ENCODE measurements around the gene RFC2.
"Not testable (repeated sequence)": the region's sequence is repeated elsewhere in the genome, so short reads cannot be mapped to it uniquely, and the experiment has no call there.

The RFC2 gene

DNA sequence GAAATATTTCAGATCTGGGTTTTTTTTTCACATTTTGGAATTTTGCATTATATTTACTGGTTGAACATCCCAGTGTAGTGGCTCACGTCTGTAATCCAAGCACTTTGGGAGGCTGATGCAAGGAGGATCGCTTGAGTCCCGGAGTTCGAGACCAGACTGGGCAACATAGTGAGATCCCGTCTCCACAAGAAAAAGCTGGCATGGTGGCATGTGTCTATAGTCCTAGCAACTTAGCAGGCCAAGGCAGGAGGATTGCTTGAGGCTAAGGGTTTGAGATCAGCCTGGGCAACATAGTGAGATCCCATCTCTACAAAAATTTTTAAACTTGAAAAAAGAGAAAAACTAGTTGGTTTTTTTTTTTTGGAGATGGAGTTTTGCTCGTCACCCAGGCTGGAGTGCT is 6.0 kb downstream of the RFC2 start:
- DNase-seq (ENCODE audit: low spot score): no peak

DNA sequence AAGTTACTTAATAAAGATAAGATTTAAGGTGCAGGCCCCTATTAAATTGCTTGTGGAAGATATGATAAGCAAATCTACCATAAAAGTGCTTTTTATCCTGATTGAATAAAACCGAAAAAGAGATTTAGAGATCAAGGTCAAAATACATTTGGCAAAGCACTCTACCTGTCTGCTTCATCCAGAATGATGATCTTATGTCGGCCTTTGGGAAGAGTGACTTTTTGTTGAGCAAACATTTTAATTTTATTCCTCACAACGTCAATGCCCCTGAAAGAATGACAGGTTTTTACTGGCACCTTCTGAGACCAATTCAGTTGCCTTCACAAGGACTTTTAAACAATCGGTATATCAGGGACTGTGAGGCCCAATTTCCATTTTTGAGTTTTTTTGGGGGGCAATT is 7.7 kb downstream of the RFC2 start:
- no peak for DNase-seq (ENCODE audit: low spot score)

DNA sequence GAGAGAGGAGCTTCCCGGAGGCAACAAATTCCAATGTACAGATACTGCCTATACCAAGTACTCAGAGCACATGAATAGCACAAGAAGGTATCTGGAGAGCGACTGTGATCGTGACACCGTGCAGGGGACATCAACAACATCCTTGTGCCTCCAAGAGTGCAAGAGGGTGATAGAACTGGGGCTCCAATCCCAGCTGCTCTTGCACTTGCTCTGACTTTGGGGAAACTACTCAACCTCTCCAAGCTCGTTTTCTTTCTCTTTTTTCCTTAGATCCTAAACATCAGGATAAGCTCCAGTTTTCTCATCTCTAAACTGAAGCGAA is 12.1 kb downstream of the RFC2 start:
- DNase-seq (ENCODE audit: low spot score): no peak

DNA sequence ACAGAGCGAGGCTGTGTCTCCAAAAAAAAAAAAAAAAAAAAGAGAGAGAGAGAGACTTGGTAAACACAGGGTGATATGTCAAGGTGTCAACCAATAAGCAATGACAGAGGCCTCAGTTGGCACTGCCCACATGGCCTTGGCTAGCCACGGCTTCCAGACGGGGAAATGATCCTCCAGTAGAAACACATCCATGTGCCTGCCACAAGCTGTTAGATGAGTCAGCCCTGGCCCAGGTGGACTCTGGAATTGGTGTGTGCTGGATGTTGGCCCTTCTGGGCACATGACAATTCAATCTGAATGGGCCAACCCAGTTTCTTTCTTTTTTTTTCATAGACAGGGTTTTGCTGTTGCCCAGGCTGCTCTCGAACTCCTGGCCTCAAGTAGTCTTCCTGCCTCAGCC is 13.7 kb downstream of the RFC2 start:
- no peak for DNase-seq (ENCODE audit: low spot score)

DNA sequence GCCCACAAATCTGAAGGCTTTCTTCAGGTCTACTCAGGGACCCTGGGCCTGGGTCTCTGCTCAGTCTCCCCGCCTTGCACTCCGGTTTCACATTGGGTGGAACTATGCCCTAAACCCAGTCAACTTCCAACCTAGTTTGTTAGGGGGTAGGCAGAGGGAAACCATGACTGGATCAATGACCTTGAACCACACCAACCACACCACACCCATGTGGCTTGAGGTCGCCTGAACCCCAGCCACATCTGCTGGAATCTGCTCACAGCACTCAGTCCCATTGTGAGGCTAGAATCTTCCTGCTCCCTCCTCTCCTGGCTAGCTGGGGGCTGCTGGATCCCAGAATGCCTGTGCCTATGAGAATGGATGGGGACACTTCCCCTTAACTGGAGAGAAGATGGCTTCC is 17.9 kb downstream of the RFC2 start:
- no peak for DNase-seq (ENCODE audit: low spot score)

DNA sequence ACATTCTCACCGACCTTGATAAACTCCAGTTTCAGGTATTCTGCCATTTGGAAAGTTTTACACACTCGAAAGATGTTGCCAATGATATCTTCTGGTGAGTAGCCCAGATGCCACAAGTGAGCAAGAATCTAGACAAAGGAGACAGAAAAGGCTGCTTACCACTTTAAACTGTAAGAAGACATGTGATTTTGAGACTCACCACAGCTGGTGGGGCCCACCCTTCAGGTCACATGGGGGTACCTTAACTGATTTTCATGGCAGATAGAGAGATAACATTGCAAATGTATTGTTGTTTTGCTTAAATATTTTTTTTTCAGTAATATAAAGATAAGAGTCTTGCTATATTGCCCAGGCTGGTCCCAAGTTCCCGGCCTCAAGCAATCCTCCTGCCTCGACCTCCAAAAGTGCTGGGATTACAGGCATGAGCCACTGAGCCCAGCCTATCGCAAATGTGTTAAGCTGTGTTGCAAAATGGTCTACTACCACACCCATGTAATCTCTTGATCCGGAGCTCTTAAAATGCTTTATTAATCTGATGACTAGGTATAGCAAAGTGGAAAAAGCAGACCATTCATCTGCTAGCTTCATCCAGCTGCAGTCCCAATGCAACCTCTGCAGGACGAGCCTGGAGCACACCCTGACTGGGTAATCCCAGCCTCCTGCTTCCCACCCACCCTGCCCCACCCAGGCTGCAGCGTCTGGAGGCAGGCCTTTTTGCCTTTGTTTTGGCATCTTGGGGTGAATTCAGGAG is 18.5 kb downstream of the RFC2 start:
- no peak for DNase-seq (ENCODE audit: low spot score)

DNA sequence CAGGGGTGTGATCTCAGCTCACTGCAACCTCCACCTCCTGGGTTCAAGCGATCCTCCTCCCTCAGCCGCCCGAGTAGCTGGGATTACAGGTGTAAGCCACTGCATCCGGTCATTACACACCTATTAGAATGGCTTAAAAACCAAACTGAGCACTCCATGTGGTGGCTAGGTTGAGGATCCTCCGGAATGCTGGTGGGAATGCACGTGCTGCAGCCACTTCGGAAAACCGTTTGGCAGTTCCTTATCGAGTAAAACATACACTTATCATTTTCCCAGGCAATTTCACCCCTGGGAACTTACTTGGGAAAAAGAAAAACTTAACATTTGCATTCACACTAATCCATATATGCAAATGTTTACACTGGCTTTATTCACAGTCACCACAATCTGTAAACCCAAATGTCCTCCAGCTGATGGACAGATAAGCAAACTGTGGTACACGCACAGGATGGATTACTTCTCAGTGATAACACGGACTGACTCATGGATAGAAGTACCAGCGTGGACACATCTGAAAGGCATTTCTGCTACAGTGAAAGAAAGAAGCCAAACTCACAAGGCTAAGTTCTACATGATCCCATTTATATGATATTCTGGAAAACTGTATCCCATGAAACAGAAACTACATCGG is 20.4 kb downstream of the RFC2 start:
- DNase-seq (ENCODE audit: low spot score): no peak

DNA sequence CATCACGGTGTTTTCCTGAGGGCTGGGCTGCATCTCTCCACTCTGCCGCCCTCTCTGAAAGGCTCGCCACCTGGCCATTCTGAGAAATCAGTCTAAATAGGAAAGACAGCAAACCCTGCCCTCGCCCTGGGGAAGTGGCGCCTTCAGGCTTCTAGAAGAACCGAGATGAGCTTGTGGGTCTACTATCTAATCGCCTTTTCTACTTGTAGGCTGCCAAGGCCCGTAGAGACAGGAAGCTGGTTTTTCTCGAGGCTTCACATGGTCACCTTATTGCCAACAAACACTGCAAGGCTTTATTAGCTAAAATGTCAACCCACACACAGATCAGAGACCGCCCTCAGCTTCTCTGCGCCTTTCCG is 23.0 kb downstream of the RFC2 start:
- no peak for DNase-seq (ENCODE audit: low spot score)

DNA sequence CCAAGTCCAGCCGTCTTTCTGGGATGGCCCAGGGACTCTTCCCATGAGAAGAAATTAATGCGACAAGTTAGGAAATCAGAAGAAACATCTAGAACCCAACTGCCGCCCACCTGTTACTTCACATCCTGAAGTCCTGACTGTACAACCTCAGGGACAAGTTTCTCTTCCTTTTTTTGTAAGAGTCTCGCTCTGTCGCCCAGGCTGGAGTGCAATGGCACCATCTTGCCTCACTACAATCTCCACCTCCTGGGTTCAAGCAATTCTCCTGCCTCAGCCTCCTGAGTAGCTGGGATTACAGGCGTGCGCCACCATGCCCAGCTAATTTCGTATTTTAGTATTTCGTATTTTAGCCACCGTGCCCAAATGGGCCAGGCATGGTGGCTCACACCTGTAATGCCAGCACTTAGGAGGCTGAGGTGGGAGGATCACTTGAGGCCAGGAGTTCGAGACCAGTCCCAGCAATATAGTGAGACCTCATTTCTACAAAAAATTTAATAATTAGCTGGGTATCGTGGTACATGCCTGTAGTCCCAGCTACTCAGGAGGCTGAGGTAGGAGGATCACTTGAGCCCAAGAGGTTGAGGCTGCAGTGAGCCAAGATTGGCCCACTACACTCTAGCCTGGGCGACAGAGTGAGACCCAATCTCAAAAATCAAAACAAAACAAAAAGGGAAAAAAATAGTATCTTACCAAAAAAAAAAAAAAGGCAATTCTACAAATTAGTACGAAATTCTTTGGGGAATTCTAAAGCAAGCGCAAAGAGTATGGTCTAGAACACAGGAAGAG is 23.6 kb downstream of the RFC2 start:
- no peak for DNase-seq (ENCODE audit: low spot score)

DNA sequence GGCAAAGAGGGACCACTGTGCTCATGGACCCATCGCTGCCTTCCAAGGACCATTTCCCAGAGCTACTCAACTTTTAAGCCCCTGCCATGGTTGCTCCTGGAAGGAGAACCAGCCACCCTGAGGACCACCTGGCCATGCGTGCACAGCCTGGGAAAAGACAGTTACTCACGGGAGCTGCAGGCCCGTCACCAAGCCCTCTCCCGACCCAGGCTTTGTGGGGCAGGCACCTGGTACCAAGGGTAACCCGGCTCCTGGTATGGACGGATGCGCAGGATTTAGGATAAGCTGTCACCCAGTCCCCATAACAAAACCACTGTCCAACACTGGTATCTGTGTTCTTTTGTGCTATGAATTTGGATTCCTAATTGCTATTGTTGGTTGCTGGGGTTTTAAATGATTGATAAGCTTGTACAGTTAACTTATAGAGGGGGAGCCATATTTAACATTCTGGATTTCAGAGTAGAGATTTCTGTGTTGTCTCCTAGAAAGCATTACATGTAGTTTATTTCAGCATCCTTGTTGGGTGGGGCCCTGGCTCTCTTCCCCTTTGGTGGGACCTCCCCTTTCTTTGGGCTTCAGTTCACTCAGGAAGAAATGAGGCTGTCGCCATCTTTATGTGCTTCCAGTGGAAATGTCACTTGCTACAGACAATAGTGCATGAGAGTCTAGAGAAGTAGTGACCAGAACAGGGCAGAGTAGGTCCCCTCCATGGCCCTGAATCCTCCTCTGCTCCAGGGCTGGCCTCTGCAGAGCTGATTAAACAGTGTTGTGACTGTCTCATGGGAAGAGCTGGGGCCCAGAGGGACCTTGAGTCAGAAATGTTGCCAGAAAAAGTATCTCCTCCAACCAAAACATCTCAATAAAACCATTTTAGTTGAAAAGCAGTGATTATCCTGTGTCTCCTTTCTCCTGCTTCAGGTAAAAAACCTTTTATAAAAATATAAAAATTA is 25.0 kb downstream of the RFC2 start:
- DNase-seq (ENCODE audit: low spot score): no peak

DNA sequence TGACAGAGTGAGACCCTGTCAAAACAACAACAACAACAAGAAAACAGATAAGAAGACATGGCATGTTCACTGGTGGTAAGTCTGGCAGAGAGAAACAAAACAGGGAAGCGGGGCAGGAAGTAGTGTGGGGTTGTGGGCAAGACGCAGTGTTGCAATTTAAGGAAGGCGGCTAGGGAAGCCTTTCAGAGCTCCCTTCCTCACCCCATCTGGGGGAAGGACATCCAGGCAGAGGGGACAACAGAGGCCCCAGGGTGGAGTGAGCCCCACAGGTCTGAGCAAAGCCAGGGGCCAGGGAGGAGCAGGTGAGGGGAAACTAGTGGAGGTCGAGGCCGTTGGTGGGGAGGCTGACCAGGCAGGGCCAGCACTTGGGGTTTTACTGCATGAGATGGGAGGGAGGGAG is 27.6 kb downstream of the RFC2 start:
- no peak for DNase-seq (ENCODE audit: low spot score)

DNA sequence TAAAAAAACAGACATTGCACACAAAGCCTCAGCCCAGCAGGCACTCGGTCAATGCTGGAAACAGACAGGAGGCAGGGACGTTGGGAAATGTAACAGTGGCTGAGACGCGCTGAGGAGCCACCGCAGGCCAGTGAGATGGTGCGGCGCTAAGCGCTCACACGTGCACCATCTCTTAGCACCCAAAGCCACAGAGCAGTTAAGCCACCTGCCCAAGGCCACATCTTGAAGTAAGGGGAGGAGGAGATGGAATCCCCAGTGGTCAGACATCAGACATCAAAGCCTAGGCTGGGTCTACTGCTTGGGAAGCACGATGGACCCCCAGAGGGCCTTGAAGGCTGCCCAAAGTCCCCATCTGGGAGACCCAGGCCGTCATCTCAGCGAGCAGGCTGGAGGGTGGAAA is 28.8 kb downstream of the RFC2 start:
- no peak for DNase-seq (ENCODE audit: low spot score)

DNA sequence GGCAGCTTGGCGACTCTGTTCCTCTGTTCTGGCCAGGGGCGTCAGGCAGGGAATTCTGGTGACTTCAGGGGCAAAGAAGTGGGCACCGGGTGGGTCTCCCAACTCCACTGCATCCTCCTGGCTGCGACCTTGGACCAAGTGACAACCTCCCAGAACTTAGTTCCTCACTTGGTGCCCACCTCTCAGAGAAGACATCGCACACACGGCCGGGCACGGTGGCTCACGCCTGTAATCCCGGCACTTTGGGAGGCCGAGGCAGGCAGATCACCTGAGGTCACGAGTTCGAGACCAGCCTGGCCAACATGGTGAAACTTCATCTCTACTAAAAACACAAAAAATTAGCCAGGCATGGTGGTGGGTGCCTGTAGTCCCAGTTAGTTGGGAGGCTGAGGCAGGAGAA is 29.3 kb downstream of the RFC2 start:
- DNase-seq (ENCODE audit: low spot score): not testable (repeated sequence)

DNA sequence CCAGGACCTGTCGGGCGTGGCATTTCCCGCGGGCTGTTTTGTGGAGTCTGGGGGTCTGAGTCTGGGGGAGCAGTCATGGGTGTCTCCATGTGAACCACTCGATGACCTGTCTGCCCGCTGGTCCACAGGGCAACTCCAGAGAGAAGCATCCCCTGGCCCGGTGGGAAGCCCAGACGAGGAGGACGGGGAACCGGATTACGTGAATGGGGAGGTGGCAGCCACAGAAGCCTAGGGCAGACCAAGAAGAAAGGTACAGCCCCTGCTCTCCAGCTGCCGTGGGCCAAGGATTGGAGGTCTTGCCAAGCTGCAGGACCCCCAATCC is 29.7 kb downstream of the RFC2 start:
- DNase-seq (ENCODE audit: low spot score): no peak

DNA sequence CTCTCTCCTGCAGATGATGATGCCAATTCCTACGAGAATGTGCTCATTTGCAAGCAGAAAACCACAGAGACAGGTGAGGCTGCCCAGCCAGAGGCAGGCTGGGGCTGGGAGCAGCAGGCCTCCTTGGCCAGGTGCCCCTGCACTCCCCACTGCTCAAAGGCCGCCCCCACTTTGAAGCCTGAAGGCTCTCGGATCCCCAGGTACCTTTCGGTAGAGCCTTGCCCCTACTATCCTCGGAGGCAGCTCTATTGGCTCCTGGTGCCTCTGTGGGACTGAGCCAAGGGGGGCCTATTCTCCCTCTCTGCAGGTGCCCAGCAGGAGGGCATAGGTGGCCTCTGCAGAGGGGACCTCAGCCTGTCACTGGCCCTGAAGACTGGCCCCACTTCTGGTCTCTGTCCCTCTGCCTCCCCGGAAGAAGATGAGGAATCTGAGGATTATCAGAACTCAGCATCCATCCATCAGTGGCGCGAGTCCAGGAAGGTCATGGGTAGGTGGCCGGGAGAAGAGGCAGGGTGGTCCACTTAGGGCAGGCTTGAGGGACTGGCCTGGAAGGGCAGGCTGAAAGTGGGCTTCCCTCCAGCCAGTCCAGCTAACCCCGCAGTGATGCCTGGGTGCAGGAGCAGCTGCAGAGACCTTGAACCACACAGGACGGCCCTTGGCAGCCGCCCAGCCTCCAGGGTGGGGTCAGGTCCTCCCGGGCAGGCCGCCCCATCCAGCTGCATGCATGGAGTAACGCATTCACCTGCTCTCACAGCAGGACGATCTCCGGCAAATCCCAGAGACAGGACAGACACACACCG is 30.3 kb downstream of the RFC2 start:
- no peak for DNase-seq (ENCODE audit: low spot score)

DNA sequence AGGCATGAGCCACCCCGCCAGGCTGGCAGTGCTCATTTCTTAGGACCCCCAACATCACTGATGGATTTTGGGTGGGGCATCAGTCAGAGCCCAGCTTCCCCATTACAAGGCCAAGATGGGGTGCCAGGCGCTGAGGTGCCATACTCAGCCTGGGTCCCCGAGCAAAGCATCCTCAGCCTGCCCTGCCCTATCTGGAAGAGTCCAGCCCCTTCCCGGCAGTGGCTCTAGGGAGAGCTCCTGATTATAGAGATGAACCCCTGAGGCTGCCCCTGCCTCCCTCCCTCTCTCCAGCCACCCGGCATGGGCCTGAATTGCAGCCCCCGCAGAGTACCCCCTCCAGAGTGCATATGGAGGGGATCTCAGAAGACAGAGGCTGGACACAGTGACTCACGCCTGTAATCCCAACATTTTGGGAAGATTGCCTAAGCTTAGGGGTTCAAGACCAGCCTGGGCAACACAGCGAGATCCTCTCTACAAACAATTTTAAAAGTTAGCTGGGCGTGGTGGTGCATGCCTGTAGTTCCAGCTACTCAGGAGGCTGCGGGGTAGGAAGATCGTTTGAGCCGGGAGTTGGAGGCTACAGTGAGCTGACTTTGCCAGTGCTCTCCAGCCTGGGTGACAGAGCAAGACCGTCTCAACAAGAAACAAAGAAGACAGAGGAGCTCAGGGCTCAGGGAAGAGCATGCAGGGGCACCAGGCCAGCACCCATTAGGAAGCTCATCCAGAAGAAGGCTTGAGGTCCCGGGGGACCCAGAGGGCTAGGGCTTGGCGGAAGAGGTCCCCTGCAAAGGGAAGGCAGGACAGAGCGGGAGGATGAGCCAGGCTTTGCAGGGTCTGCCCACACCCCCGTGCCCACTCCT is 31.1 kb downstream of the RFC2 start:
- no peak for DNase-seq (ENCODE audit: low spot score)

DNA sequence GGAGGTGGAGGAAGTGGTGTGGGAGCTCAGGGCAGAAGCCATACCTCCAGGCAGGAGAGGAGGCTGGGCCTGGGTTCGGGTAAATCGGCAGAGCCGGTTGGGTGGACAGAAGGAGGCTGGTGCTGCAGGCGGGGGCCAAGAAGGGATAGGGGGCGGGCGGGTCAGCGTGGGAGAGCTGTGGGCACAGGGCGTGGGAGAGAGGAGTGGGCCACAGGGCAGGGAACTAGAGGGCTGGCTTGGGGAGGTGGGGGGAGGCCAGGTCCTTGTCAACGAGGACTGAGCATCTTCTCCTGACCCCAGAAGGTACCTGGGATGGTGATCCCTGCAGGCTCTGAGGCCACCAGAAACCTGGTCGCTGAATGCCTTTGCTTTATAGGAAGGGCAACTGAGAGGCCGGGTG is 32.5 kb downstream of the RFC2 start:
- no peak for DNase-seq (ENCODE audit: low spot score)

DNA sequence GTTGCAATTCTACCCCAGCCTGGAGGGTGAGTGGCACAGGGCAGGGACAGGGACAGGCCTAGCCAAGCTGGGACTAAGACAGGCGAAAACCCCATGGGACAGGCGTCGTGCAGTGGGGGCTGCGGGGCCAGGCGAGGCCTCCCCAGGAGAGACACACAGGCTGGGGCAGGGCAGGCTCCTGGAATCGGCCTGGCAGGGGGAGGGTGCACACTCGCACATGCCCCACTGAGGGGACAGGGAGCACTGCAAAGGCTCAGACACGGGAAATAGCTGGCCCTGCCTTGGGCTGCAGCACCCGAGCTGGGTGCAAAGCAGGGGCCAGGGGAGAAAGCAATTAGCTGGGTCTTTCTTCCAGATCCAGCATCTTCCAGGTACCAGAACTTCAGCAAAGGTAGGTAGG is 34.0 kb downstream of the RFC2 start:
- no peak for DNase-seq (ENCODE audit: low spot score)

DNA sequence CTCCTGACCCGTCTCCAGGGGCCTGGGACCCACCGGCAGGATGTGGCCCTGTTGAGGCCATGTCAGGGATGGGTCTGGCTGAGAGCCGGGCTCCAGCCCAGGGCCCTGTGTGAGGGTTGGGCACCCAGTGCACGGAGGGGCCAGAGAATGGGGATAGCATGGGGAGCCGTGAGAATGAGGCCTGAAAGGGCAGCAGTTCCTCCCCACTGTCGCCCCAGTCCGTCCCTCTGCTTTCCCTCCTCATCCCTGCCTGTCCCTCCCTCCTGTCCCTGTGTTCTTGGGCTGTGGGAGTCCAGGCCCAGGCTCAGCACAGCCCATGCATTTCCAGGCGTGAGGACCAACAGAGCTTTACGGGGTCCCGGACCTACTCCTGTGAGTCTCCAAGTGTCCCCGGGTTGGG is 34.8 kb downstream of the RFC2 start:
- DNase-seq (ENCODE audit: low spot score): no peak

DNA sequence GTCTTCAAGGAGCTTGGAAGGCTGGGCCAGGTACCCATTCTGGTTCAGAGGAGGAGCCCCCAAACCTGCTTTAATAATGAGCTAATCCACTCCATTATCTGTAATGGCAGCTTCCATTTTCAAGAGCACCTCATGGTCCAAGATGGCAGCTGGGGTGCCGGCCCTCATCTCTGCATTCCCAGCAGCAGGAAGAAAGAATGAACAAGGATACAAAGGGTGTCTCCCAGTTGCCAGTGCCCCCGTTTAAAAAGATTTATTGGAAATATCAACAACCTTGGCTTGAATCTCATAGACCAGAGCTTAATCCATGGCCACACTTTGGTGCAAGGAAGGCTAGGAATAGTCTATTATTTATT is 35.9 kb downstream of the RFC2 start:
- DNase-seq (ENCODE audit: low spot score): no peak

Measured in ecto neural progenitor cell (in vitro differentiated cells).